Fibroblast of lung (primary cell): Measurements from ENCODE around the gene YTHDF2. TPM values are rescaled to one million over a fixed set of nuclear protein-coding genes. Genes with fewer than 3 reads are reported as not detected.

Experiments used
- DNase-seq, 2 donors: peaks; one replicate each; pipeline versions ENCODE4 v3.0.0 to v3.0.0-alpha.2; 2010; ENCODE audit warnings: low read depth in 2 of 2
- H2AFZ ChIP-seq: 2 replicates; pipeline ENCODE4 v1.5.1; 2012; ENCODE audit warnings: low read length, control low read depth, inconsistent platforms
- H3K27ac ChIP-seq: 2 replicates; pipeline ENCODE4 v1.5.1; 2011; ENCODE audit warnings: low read length, control low read depth; ENCODE audit not compliant: insufficient read depth
- H3K27me3 ChIP-seq: 2 replicates; pipeline ENCODE4 v1.5.1; 2011; ENCODE audit warnings: mild to moderate bottlenecking, low read length; ENCODE audit not compliant: control insufficient read depth, insufficient read depth
- H3K36me3 ChIP-seq: 2 replicates; pipeline ENCODE4 v1.5.1; 2011; ENCODE audit warnings: low read length; ENCODE audit not compliant: control insufficient read depth, insufficient read depth
- H3K4me1 ChIP-seq: 2 replicates; pipeline ENCODE4 v1.5.1; 2011; ENCODE audit warnings: low read length; ENCODE audit not compliant: control insufficient read depth, insufficient read depth; ENCODE audit errors: extremely low read depth
- H3K4me2 ChIP-seq: 2 replicates; pipeline ENCODE4 v1.5.1; 2011; ENCODE audit warnings: low read length, control low read depth; ENCODE audit not compliant: insufficient read depth; ENCODE audit errors: extremely low read depth
- H3K4me3 ChIP-seq, 4 experiments: fragments of 200-600 bp in 1 of 4; sonication (generic) in 1 of 4; replicated peaks in 1 of 4; 2 replicates each; pipeline ENCODE4 v1.5.1; 2011 to 2016; ENCODE audit warnings: low read length in 4 of 4, low read depth in 3 of 4, mild to moderate bottlenecking in 3 of 4, control low read depth in 2 of 4, inconsistent platforms in 1 of 4, mixed read lengths in 1 of 4; ENCODE audit not compliant: insufficient read depth in 1 of 4; ENCODE audit errors: control extremely low read depth in 1 of 4
- H3K79me2 ChIP-seq: 2 replicates; pipeline ENCODE4 v1.5.1; 2012; ENCODE audit warnings: mild to moderate bottlenecking, low read length, inconsistent platforms; ENCODE audit not compliant: control insufficient read depth, insufficient read depth
- H3K9ac ChIP-seq: 2 replicates; pipeline ENCODE4 v1.5.1; 2011; ENCODE audit warnings: mild to moderate bottlenecking, low read length, control low read depth; ENCODE audit not compliant: insufficient read depth
- H3K9me3 ChIP-seq: 2 replicates; pipeline ENCODE4 v1.5.1; 2012; ENCODE audit warnings: low read depth, low read length; ENCODE audit not compliant: control insufficient read depth, insufficient read depth
- H4K20me1 ChIP-seq: 2 replicates; pipeline ENCODE4 v1.5.1; 2011; ENCODE audit warnings: low read length; ENCODE audit not compliant: control insufficient read depth, insufficient read depth; ENCODE audit errors: extremely low read depth
- EZH2 ChIP-seq: IDR thresholded peaks from 2 replicates; pipeline ENCODE4 v1.5.1; 2012; ENCODE audit warnings: low read length, control low read depth, mild to moderate bottlenecking; ENCODE audit errors: missing control alignments
- polyA plus RNA-seq, 2 donors: library from polyadenylated mRNA; depleted of rRNA in 1 of 2; stranded (reverse) in 1 of 2; unstranded in 1 of 2; fragments of >200 nt; gene quantifications; 2 replicates each; pipeline ENCODE4 v1.2.1, GENCODE V29; 2011 to 2012; ENCODE audit warnings: missing spikeins in 1 of 2
- total RNA-seq: library from RNA; depleted of rRNA; stranded (reverse); fragments of >200 nt; gene quantifications from 2 replicates; pipeline ENCODE4 v1.2.1, GENCODE V29; 2014
- TF ChIP-seq, protein P1 (sequence below), 2 donors: IDR thresholded peaks in 1 of 2; conservative IDR thresholded peaks in 1 of 2; 1 replicate in 1 of 2; 2 replicates in 1 of 2; pipeline ENCODE4 v1.5.1; 2011 to 2012; ENCODE audit warnings: low read length in 2 of 2, control low read depth in 1 of 2, inconsistent platforms in 1 of 2, low read depth in 1 of 2, mild to moderate bottlenecking in 1 of 2

YTHDF2 gene
- total and polyA plus RNA-seq, 2 donors (not counting 1 experiment from before 2014, with no cell fraction given) = 57.5 to 89.0 TPM

DNA sequence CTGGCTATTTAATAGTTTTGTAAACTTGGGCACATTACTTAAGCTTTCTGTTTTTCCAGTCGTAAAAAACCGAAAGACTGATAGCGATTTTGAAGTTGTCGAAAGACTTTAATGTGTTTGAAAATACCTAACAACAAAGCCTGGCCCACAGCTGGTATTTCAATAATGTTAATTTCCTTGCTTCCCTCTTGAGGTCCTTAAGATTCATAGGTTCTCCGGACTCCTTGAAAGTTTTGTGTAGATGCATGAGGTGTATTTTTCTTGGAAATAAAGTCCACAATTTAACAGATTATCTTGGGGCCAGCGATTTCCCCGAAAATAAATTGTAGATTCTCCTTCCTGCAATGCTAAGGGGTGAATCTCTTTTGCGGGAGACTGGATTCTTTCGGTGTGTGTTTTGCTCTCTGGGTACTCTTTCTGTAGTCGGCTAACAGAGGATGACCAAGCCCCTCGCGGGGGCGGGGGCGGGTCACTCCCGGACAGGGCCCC lies 735 bp upstream of the YTHDF2 start:
- H4K20me1 ChIP-seq = no peaks in the 10 kb centered on the region
- peak in 1 of 2 donors; percentile 23 for DNase-seq
- no peaks in the 10 kb centered on the region for H3K27me3 ChIP-seq
- peak overlapping the region; percentile 80 for H3K4me2 ChIP-seq
- H3K9me3 ChIP-seq = no peaks in the 10 kb centered on the region
- peak overlapping the region; percentile 90 for H2AFZ ChIP-seq
- H3K79me2 ChIP-seq = peaks cover 40% of the 10 kb centered on the region
- H3K9ac ChIP-seq = peak overlapping the region; percentile 94
- TF ChIP-seq, protein P1, sequence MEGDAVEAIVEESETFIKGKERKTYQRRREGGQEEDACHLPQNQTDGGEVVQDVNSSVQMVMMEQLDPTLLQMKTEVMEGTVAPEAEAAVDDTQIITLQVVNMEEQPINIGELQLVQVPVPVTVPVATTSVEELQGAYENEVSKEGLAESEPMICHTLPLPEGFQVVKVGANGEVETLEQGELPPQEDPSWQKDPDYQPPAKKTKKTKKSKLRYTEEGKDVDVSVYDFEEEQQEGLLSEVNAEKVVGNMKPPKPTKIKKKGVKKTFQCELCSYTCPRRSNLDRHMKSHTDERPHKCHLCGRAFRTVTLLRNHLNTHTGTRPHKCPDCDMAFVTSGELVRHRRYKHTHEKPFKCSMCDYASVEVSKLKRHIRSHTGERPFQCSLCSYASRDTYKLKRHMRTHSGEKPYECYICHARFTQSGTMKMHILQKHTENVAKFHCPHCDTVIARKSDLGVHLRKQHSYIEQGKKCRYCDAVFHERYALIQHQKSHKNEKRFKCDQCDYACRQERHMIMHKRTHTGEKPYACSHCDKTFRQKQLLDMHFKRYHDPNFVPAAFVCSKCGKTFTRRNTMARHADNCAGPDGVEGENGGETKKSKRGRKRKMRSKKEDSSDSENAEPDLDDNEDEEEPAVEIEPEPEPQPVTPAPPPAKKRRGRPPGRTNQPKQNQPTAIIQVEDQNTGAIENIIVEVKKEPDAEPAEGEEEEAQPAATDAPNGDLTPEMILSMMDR (conservative IDR thresholded peaks at IDR 0.05 in 1 of 2, IDR thresholded peaks at IDR 0.05 in 1 of 2; ENCODE audit: low read depth in 1 of 2, low read length in 2 of 2) = no peak
- TF ChIP-seq EZH2 = no peak
- H3K4me3 ChIP-seq = peak overlapping the region; percentile 30 to 93 (median 50)
- H3K4me1 ChIP-seq = peaks cover 2% of the 10 kb centered on the region
- peak overlapping the region; percentile 77 for H3K27ac ChIP-seq
- peaks cover 3% of the 10 kb centered on the region for H3K36me3 ChIP-seq

DNA sequence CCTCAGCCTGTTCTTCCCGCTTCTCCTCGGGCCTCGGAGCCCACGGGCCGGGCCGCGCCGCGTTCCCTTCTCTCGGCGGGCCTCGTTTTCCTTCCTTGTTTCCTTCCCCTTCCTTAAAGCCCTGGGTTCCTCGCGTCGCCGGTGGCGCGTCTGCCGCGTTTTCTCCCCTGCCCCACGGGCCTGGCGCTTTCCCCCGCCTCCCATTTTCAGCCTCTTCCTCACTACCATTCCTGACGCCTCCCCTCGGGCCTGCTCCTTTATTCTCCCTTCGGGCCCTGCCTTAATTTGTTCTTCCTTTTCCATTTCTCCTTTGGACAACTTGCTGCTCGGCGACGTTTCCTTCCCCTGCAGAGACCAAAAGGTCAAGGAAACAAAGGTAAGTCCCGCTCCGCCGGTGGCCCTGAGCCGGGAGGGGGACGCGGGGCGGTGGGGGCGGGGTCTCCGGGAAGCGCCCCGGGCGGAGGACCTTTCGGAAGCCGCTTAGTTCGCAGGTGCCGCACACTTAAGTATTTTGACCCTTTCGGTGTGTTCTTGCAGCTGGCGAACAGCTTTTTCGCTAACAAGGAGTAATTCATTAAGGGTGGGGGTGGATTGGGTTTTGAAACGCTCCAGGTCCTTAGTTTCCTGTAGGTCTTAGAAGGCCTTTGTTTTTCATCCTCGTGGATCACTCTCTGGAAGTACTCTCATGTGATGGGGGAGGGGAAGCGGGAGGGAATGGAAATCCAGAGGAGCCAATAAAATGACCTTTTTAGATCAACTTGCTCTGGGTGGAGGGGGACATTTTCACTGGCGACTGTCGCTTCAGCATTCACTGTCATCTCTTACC lies 780 bp downstream of the YTHDF2 start:
- H3K9ac ChIP-seq = peak overlapping the region; percentile 94
- DNase-seq = peak; percentile 54 to 55
- peak overlapping the region; percentile 87 for H3K27ac ChIP-seq
- H3K9me3 ChIP-seq = no peaks in the 10 kb centered on the region
- TF ChIP-seq, protein P1 (conservative IDR thresholded peaks at IDR 0.05 in 1 of 2, IDR thresholded peaks at IDR 0.05 in 1 of 2; ENCODE audit: low read depth in 1 of 2, low read length in 2 of 2) = no peak
- no peak for TF ChIP-seq EZH2
- H3K79me2 ChIP-seq = peaks cover 55% of the 10 kb centered on the region
- H2AFZ ChIP-seq = no peak overlapping the region
- H3K4me2 ChIP-seq = peak overlapping the region; percentile 78
- no peaks in the 10 kb centered on the region for H3K27me3 ChIP-seq
- peaks cover 8% of the 10 kb centered on the region for H3K36me3 ChIP-seq
- peaks cover 2% of the 10 kb centered on the region for H3K4me1 ChIP-seq
- no peaks in the 10 kb centered on the region for H4K20me1 ChIP-seq
- peak overlapping the region; percentile 58 to 95 (median 87) for H3K4me3 ChIP-seq

DNA sequence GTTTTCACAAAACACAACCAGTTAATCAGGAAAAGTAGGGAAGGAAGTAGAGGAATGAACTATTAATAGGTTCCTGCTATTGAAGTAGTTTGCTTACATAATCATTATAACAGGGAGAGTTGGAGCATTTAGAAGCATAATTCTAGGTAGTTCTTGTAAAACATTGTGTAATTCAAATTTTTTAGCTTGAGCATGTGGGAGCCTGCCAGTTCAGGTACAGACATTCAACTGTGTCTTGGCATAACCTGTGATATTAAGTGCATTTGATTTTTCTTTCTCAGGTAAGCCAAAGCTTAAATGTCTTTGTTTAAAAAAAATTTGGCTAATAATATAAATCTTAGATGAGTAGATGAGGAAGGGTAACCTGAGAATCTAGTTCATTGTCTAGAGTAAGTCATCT lies 3.4 kb downstream of the YTHDF2 start:
- peaks cover 81% of the 10 kb centered on the region for H3K79me2 ChIP-seq
- H3K9ac ChIP-seq = no peak overlapping the region
- H3K4me2 ChIP-seq = no peak overlapping the region
- peaks cover 2% of the 10 kb centered on the region for H3K4me1 ChIP-seq
- no peak overlapping the region for H3K27ac ChIP-seq
- H4K20me1 ChIP-seq = no peaks in the 10 kb centered on the region
- no peak for DNase-seq
- no peaks in the 10 kb centered on the region for H3K27me3 ChIP-seq
- TF ChIP-seq, protein P1 (conservative IDR thresholded peaks at IDR 0.05 in 1 of 2, IDR thresholded peaks at IDR 0.05 in 1 of 2; ENCODE audit: low read depth in 1 of 2, low read length in 2 of 2) = no peak
- no peak for TF ChIP-seq EZH2
- H3K36me3 ChIP-seq = peaks cover 17% of the 10 kb centered on the region
- H2AFZ ChIP-seq = no peak overlapping the region
- H3K9me3 ChIP-seq = no peaks in the 10 kb centered on the region
- no peak overlapping the region for H3K4me3 ChIP-seq
